ENCODE measurements around the gene ZBED1.
"Not testable (repeated sequence)": the region's sequence is repeated elsewhere in the genome, so short reads cannot be mapped to it uniquely, and the experiment has no call there.

Gene ZBED1

GRCh38 chrX:2507196-2507595 is 6.4 kb upstream of the ZBED1 start:
- H3K4me1 ChIP-seq (ENCODE audit: control insufficient read depth in 2 of 2, insufficient read depth in 2 of 2, low read length in 2 of 2): peaks cover 5 to 13% of the 10 kb centered on the region in 2 donors
- H3K9me3 ChIP-seq (ENCODE audit: control insufficient read depth in 2 of 2, low read length in 2 of 2): no peaks in the 10 kb centered on the region
- no peak overlapping the region for H3K27ac ChIP-seq (ENCODE audit: low read depth in 2 of 2, low read length in 2 of 2)
- H3K36me3 ChIP-seq (ENCODE audit: control insufficient read depth in 2 of 2, insufficient read depth in 2 of 2, low read length in 2 of 2): no peaks in the 10 kb centered on the region
- H3K27me3 ChIP-seq (ENCODE audit: control insufficient read depth in 2 of 2, insufficient read depth in 2 of 2, low read length in 2 of 2): no peaks in the 10 kb centered on the region
- no peak overlapping the region for H3K9ac ChIP-seq (ENCODE audit: low read depth in 1 of 2, low read length in 2 of 2)
- H3K4me3 ChIP-seq (ENCODE audit: low read length in 2 of 2): no peak overlapping the region

DNA sequence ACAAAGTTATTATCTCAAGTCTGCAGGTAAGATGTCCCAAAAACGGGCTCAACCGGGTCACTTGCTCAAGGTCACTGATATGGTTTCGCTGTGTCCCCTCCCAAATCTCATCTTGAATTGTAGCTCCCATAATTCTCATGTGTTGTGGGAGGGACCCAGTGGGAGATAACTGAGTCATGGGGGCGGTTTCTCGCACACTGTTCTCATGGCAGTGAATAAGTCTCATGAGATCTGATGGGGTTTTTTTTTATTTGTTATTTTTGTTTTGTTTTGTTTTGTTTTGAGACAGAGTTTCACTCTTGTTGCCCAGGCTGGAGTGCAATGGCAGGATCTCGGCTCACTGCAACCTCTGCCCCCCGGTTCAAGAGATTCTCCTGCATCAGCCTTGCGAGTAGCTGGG is 4.6 kb upstream of the ZBED1 start:
- H3K9me3 ChIP-seq (ENCODE audit: control insufficient read depth in 2 of 2, low read length in 2 of 2); H3K27me3 ChIP-seq (ENCODE audit: control insufficient read depth in 2 of 2, insufficient read depth in 2 of 2, low read length in 2 of 2); H3K9ac ChIP-seq (ENCODE audit: low read depth in 1 of 2, low read length in 2 of 2); H3K27ac ChIP-seq (ENCODE audit: low read depth in 2 of 2, low read length in 2 of 2); H3K4me3 ChIP-seq (ENCODE audit: low read length in 2 of 2); H3K36me3 ChIP-seq (ENCODE audit: control insufficient read depth in 2 of 2, insufficient read depth in 2 of 2, low read length in 2 of 2): not testable (repeated sequence)
- peaks cover 10 to 16% of the 10 kb centered on the region in 2 donors for H3K4me1 ChIP-seq (ENCODE audit: control insufficient read depth in 2 of 2, insufficient read depth in 2 of 2, low read length in 2 of 2)

- no peaks in the 10 kb centered on the region for H3K27me3 ChIP-seq (ENCODE audit: control insufficient read depth in 2 of 2, insufficient read depth in 2 of 2, low read length in 2 of 2)
- no peak overlapping the region for H3K4me3 ChIP-seq (ENCODE audit: low read length in 2 of 2)
- no peak overlapping the region for H3K27ac ChIP-seq (ENCODE audit: low read depth in 2 of 2, low read length in 2 of 2)
- no peaks in the 10 kb centered on the region for H3K36me3 ChIP-seq (ENCODE audit: control insufficient read depth in 2 of 2, insufficient read depth in 2 of 2, low read length in 2 of 2)
- H3K9ac ChIP-seq (ENCODE audit: low read depth in 1 of 2, low read length in 2 of 2): no peak overlapping the region
- peaks cover 11 to 16% of the 10 kb centered on the region in 2 donors for H3K4me1 ChIP-seq (ENCODE audit: control insufficient read depth in 2 of 2, insufficient read depth in 2 of 2, low read length in 2 of 2)
- H3K9me3 ChIP-seq (ENCODE audit: control insufficient read depth in 2 of 2, low read length in 2 of 2): no peaks in the 10 kb centered on the region
These were observed 4.0 kb upstream of the ZBED1 start for GRCh38 chrX:2504706-2505332.

- H3K27ac ChIP-seq (ENCODE audit: low read depth in 2 of 2, low read length in 2 of 2): no peak overlapping the region
- H3K4me1 ChIP-seq (ENCODE audit: control insufficient read depth in 2 of 2, insufficient read depth in 2 of 2, low read length in 2 of 2): peaks cover 21% of the 10 kb centered on the region in 2 donors
- H3K4me3 ChIP-seq (ENCODE audit: low read length in 2 of 2): no peak overlapping the region
- H3K9me3 ChIP-seq (ENCODE audit: control insufficient read depth in 2 of 2, low read length in 2 of 2): no peaks in the 10 kb centered on the region
- H3K9ac ChIP-seq (ENCODE audit: low read depth in 1 of 2, low read length in 2 of 2): no peak overlapping the region
- H3K27me3 ChIP-seq (ENCODE audit: control insufficient read depth in 2 of 2, insufficient read depth in 2 of 2, low read length in 2 of 2): no peaks in the 10 kb centered on the region
- no peaks in the 10 kb centered on the region for H3K36me3 ChIP-seq (ENCODE audit: control insufficient read depth in 2 of 2, insufficient read depth in 2 of 2, low read length in 2 of 2)
These were observed 3.1 kb upstream of the ZBED1 start for GRCh38 chrX:2503591-2504500.

- Histone ChIP-seq H3K27me3 (ENCODE audit: control insufficient read depth in 2 of 2, insufficient read depth in 2 of 2, low read length in 2 of 2) (no peaks in the 10 kb centered on the region), H3K9me3 (ENCODE audit: control insufficient read depth in 2 of 2, low read length in 2 of 2) (no peaks in the 10 kb centered on the region), H3K9ac (ENCODE audit: low read depth in 1 of 2, low read length in 2 of 2) (no peak overlapping the region), H3K4me1 (ENCODE audit: control insufficient read depth in 2 of 2, insufficient read depth in 2 of 2, low read length in 2 of 2) (peaks cover 26 to 28% of the 10 kb centered on the region in 2 donors), H3K4me3 (ENCODE audit: low read length in 2 of 2) (no peak overlapping the region), H3K36me3 (ENCODE audit: control insufficient read depth in 2 of 2, insufficient read depth in 2 of 2, low read length in 2 of 2) (no peaks in the 10 kb centered on the region), H3K27ac (ENCODE audit: low read depth in 2 of 2, low read length in 2 of 2) (peak overlapping the region; percentile 32 to 61)
These were observed 2.1 kb upstream of the ZBED1 start for GRCh38 chrX:2502668-2503519.

- Histone ChIP-seq H3K27me3 (ENCODE audit: control insufficient read depth in 2 of 2, insufficient read depth in 2 of 2, low read length in 2 of 2) (no peaks in the 10 kb centered on the region), H3K9ac (ENCODE audit: low read depth in 1 of 2, low read length in 2 of 2) (no peak overlapping the region), H3K4me3 (ENCODE audit: low read length in 2 of 2) (no peak overlapping the region), H3K36me3 (ENCODE audit: control insufficient read depth in 2 of 2, insufficient read depth in 2 of 2, low read length in 2 of 2) (no peaks in the 10 kb centered on the region), H3K27ac (ENCODE audit: low read depth in 2 of 2, low read length in 2 of 2) (peak overlapping the region; percentile 32 to 61), H3K4me1 (ENCODE audit: control insufficient read depth in 2 of 2, insufficient read depth in 2 of 2, low read length in 2 of 2) (peaks cover 33% of the 10 kb centered on the region in 2 donors), H3K9me3 (ENCODE audit: control insufficient read depth in 2 of 2, low read length in 2 of 2) (no peaks in the 10 kb centered on the region)
These were observed 1.4 kb upstream of the ZBED1 start for GRCh38 chrX:2502120-2502667.

- Histone ChIP-seq H3K9me3 (ENCODE audit: control insufficient read depth in 2 of 2, low read length in 2 of 2) (no peaks in the 10 kb centered on the region), H3K4me3 (ENCODE audit: low read length in 2 of 2) (no peak overlapping the region), H3K9ac (ENCODE audit: low read depth in 1 of 2, low read length in 2 of 2) (no peak overlapping the region), H3K27ac (ENCODE audit: low read depth in 2 of 2, low read length in 2 of 2) (peak overlapping the region in 1 of 2 donors; percentile 33), H3K4me1 (ENCODE audit: control insufficient read depth in 2 of 2, insufficient read depth in 2 of 2, low read length in 2 of 2) (peaks cover 36 to 37% of the 10 kb centered on the region in 2 donors), H3K27me3 (ENCODE audit: control insufficient read depth in 2 of 2, insufficient read depth in 2 of 2, low read length in 2 of 2) (no peaks in the 10 kb centered on the region), H3K36me3 (ENCODE audit: control insufficient read depth in 2 of 2, insufficient read depth in 2 of 2, low read length in 2 of 2) (no peaks in the 10 kb centered on the region)
These were observed 855 bp upstream of the ZBED1 start for GRCh38 chrX:2501559-2502102.

- peak overlapping the region; percentile 61 to 85 for H3K9ac ChIP-seq (ENCODE audit: low read depth in 1 of 2, low read length in 2 of 2)
- no peaks in the 10 kb centered on the region for H3K27me3 ChIP-seq (ENCODE audit: control insufficient read depth in 2 of 2, insufficient read depth in 2 of 2, low read length in 2 of 2)
- peak overlapping the region; percentile 91 to 92 for H3K27ac ChIP-seq (ENCODE audit: low read depth in 2 of 2, low read length in 2 of 2)
- peaks cover 6% of the 10 kb centered on the region in 2 donors for H3K36me3 ChIP-seq (ENCODE audit: control insufficient read depth in 2 of 2, insufficient read depth in 2 of 2, low read length in 2 of 2)
- peak overlapping the region; percentile 77 to 85 for H3K4me3 ChIP-seq (ENCODE audit: low read length in 2 of 2)
- H3K9me3 ChIP-seq (ENCODE audit: control insufficient read depth in 2 of 2, low read length in 2 of 2): no peaks in the 10 kb centered on the region
- H3K4me1 ChIP-seq (ENCODE audit: control insufficient read depth in 2 of 2, insufficient read depth in 2 of 2, low read length in 2 of 2): peaks cover 36 to 37% of the 10 kb centered on the region in 2 donors
These were observed 529 bp downstream of the ZBED1 start for GRCh38 chrX:2500091-2500802.

DNA sequence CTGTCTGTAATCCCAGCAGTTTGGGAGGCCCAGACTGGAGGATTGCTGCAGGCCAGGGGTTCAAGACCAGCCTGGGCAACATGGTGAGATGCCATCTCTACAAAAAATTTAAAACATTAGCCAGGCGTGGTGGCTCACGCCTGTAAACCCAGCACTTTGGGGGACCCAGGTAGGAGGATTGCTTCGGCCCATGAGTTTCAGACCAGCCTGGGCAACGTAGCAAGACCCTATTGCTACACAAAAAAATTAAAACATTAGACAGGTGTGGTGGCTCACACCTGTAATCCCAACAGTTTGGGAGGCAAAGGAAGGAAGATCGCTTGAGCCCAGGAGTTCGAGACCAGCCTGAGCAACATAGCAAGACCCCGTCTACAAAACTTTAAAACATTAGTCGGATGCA is 1.3 kb downstream of the ZBED1 start:
- H3K4me1 ChIP-seq (ENCODE audit: control insufficient read depth in 2 of 2, insufficient read depth in 2 of 2, low read length in 2 of 2): peaks cover 36 to 37% of the 10 kb centered on the region in 2 donors
- H3K27me3 ChIP-seq (ENCODE audit: control insufficient read depth in 2 of 2, insufficient read depth in 2 of 2, low read length in 2 of 2): no peaks in the 10 kb centered on the region
- no peaks in the 10 kb centered on the region for H3K9me3 ChIP-seq (ENCODE audit: control insufficient read depth in 2 of 2, low read length in 2 of 2)
- H3K27ac ChIP-seq (ENCODE audit: low read depth in 2 of 2, low read length in 2 of 2): peak overlapping the region; percentile 91 to 92
- peaks cover 6% of the 10 kb centered on the region in 2 donors for H3K36me3 ChIP-seq (ENCODE audit: control insufficient read depth in 2 of 2, insufficient read depth in 2 of 2, low read length in 2 of 2)
- peak overlapping the region; percentile 61 to 85 for H3K9ac ChIP-seq (ENCODE audit: low read depth in 1 of 2, low read length in 2 of 2)
- peak overlapping the region; percentile 77 to 85 for H3K4me3 ChIP-seq (ENCODE audit: low read length in 2 of 2)
